Ascending aorta (tissue), 2 donors: Measurements from ENCODE around the gene LYPD8. TPM values are rescaled to one million over a fixed set of nuclear protein-coding genes. Genes with fewer than 3 reads are reported as not detected.
A peak's percentile ranks its signal among the peaks of the same experiment; 100 is the strongest.
"Not testable (repeated sequence)": the region's sequence is repeated elsewhere in the genome, so short reads cannot be mapped to it uniquely, and the experiment has no call there.

Experiments used
- DNase-seq, 2 donors: peaks; one replicate each; pipeline ENCODE4 v3.0.0-alpha.2; 2019; ENCODE audit warnings: low spot score in 2 of 2
- H3K27ac ChIP-seq, 2 donors: fragments of 200-600 bp; sonication (generic); one replicate each; pipeline ENCODE4 v1.5.1; 2016 to 2017; ENCODE audit warnings: mild to moderate bottlenecking in 1 of 2
- H3K27me3 ChIP-seq: fragments of 200-600 bp; sonication (generic); one replicate; pipeline ENCODE4 v1.5.1; 2017
- H3K36me3 ChIP-seq, 2 donors: fragments of 200-600 bp; sonication (generic); one replicate each; pipeline ENCODE4 v1.5.1; 2016
- H3K4me1 ChIP-seq, 2 donors: fragments of 200-600 bp; sonication (generic); one replicate each; pipeline ENCODE4 v1.5.1; 2016 to 2017; ENCODE audit warnings: mild to moderate bottlenecking in 1 of 2
- H3K4me3 ChIP-seq, 2 donors: fragments of 200-600 bp; sonication (generic); one replicate each; pipeline ENCODE4 v1.5.1; 2016 to 2017; ENCODE audit warnings: mild to moderate bottlenecking in 1 of 2
- H3K9me3 ChIP-seq, 2 donors: fragments of 200-600 bp; sonication (generic); one replicate each; pipeline ENCODE4 v1.5.1; 2016
- CTCF ChIP-seq, 3 experiments: fragments of 200-600 bp in 2 of 3; fragments of 450-650 bp in 1 of 3; sonication (generic) in 2 of 3; IDR thresholded peaks; one replicate each; pipeline ENCODE4 v1.5.1; 2016 to 2019; ENCODE audit warnings: antibody characterized with exemption in 3 of 3, mild to moderate bottlenecking in 1 of 3, moderate library complexity in 1 of 3
- intact Hi-C: fragments of 100-400 bp; cut with DNase I; formaldehyde crosslinking; loops from one replicate; pipeline ENCODE4 v1.15.1; 2023
- total RNA-seq: library from RNA; depleted of rRNA; stranded (reverse); fragments of >200 nt; gene quantifications from one replicate; pipeline ENCODE4 v1.1.0, GENCODE V29; 2016

Gene LYPD8, protein sequence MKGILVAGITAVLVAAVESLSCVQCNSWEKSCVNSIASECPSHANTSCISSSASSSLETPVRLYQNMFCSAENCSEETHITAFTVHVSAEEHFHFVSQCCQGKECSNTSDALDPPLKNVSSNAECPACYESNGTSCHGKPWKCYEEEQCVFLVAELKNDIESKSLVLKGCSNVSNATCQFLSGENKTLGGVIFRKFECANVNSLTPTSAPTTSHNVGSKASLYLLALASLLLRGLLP
- not detected for total RNA-seq

DNA sequence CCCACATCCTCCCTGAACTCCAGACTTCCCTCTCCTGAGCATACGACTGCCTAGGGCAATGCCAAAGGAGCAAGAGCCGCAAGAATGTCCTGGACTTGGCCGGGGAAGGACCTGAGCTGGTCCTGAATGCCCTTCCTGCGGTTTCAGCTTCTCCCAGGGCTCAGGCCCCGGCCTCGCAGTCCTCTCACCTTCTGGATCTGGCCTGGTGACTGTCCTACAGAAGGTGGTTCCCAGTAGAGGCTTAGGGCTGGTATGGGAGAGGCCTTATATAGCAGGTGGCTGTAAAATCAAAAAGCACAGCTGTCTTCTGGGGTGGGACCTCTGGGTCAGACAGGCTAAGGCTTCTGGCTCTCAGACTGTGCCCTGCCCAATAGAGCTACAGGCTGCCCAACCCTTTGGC lies at the start of gene LYPD8:
TSS of gene LYPD8 (minus strand) at position 243 of the 400 bp plus-strand sequence. CDS start 4,678 bp downstream, outside the sequence.
- intact Hi-C loops: no loop called here
- Histone ChIP-seq H3K4me3 (no peak within 1 kb of the TSS), H3K9me3 (no peaks in the 10 kb centered on the region), H3K27ac (no peak within 1 kb of the TSS), H3K36me3 (no peaks in the 10 kb centered on the region), H3K4me1 (no peaks in the 10 kb centered on the region), H3K27me3 (no peaks in the 10 kb centered on the region)
- no peak for DNase-seq
- TF ChIP-seq CTCF (IDR thresholded peaks at IDR 0.05): no peak

GRCh38 chr1:248804771-248805681 lies 49.5 kb upstream of the LYPD8 start:
- H3K4me3 ChIP-seq: no peak overlapping the region
- peak in 1 of 2 donors; percentile 62 for DNase-seq
- H3K27ac ChIP-seq: no peak overlapping the region
- TF ChIP-seq CTCF (IDR thresholded peaks at IDR 0.05): no peak
- intact Hi-C loops: no loop called here
- no peaks in the 10 kb centered on the region for H3K36me3 ChIP-seq
- no peaks in the 10 kb centered on the region for H3K27me3 ChIP-seq
- no peaks in the 10 kb centered on the region for H3K9me3 ChIP-seq
- no peaks in the 10 kb centered on the region for H3K4me1 ChIP-seq

DNA sequence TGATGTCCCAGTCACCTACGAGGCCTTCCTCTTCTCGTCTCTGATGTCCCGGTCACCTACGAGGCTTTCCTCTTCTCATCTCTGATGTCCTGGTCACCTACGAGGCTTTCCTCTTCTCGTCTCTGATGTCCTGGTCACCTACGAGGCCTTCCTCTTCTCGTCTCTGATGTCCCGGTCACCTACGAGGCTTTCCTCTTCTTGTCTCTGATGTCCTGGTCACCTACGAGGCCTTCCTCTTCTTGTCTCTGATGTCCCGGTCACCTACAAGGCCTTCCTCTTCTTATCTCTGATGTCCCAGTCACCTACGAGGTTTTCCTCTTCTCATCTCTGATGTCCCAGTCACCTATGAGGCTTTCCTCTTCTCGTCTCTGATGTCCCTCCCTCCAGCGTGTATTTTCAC lies 47.9 kb upstream of the LYPD8 start:
- H3K36me3 ChIP-seq, H3K4me3 ChIP-seq, intact Hi-C loops, H3K27me3 ChIP-seq, H3K4me1 ChIP-seq, H3K9me3 ChIP-seq, H3K27ac ChIP-seq: not testable (repeated sequence)
- peak in 1 of 2 donors; percentile 47 for DNase-seq

DNA sequence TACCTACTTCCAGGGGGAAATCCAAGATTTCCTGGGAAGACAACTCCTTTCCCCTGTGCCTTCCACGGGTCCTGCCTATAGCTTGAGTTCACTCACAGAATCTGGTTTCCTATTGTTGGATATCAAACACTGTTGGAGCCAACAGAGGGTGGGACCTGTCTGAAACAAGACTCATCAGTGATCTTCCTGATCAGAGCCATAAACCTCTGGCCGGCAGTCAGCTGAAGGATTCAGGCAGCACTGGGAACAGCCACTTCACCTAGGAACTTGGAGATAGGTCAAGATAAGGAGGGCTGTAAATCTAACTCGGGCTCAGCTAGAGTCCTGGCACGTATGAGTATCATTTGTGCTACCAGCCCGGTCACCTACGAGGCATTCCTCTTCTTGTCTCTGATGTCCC lies 46.9 kb upstream of the LYPD8 start:
- TF ChIP-seq CTCF (IDR thresholded peaks at IDR 0.05): no peak
- intact Hi-C loops: no loop called here
- Histone ChIP-seq H3K36me3 (no peaks in the 10 kb centered on the region), H3K9me3 (no peaks in the 10 kb centered on the region), H3K27me3 (no peaks in the 10 kb centered on the region), H3K27ac (no peak overlapping the region), H3K4me1 (no peaks in the 10 kb centered on the region), H3K4me3 (no peak overlapping the region)
- no peak for DNase-seq

- Histone ChIP-seq H3K36me3 (no peaks in the 10 kb centered on the region), H3K4me1 (no peaks in the 10 kb centered on the region), H3K27ac (no peak overlapping the region), H3K4me3 (no peak overlapping the region), H3K27me3 (no peaks in the 10 kb centered on the region), H3K9me3 (no peaks in the 10 kb centered on the region)
- no peak for TF ChIP-seq CTCF (IDR thresholded peaks at IDR 0.05)
- intact Hi-C loops: no loop called here
- DNase-seq: no peak
Measured at GRCh38 chr1:248800459-248800858, 44.9 kb upstream of the LYPD8 start.

- no peak for TF ChIP-seq CTCF (IDR thresholded peaks at IDR 0.05)
- Histone ChIP-seq H3K27ac (no peak overlapping the region), H3K27me3 (no peaks in the 10 kb centered on the region), H3K36me3 (no peaks in the 10 kb centered on the region), H3K4me3 (no peak overlapping the region), H3K4me1 (no peaks in the 10 kb centered on the region), H3K9me3 (peaks cover 0 to 5% of the 10 kb centered on the region in 2 donors)
- no peak for DNase-seq
- intact Hi-C loops: no loop called here
Measured at GRCh38 chr1:248798791-248799190, 43.2 kb upstream of the LYPD8 start.

- H3K27me3 ChIP-seq, H3K4me3 ChIP-seq, H3K27ac ChIP-seq, H3K4me1 ChIP-seq, intact Hi-C loops, H3K9me3 ChIP-seq, H3K36me3 ChIP-seq: not testable (repeated sequence)
- DNase-seq: peak in 1 of 2 donors; percentile 24
Measured at GRCh38 chr1:248794663-248795062, 39.1 kb upstream of the LYPD8 start.
